Measurements from ENCODE around the gene CHN2.

The CHN2 gene

DNA sequence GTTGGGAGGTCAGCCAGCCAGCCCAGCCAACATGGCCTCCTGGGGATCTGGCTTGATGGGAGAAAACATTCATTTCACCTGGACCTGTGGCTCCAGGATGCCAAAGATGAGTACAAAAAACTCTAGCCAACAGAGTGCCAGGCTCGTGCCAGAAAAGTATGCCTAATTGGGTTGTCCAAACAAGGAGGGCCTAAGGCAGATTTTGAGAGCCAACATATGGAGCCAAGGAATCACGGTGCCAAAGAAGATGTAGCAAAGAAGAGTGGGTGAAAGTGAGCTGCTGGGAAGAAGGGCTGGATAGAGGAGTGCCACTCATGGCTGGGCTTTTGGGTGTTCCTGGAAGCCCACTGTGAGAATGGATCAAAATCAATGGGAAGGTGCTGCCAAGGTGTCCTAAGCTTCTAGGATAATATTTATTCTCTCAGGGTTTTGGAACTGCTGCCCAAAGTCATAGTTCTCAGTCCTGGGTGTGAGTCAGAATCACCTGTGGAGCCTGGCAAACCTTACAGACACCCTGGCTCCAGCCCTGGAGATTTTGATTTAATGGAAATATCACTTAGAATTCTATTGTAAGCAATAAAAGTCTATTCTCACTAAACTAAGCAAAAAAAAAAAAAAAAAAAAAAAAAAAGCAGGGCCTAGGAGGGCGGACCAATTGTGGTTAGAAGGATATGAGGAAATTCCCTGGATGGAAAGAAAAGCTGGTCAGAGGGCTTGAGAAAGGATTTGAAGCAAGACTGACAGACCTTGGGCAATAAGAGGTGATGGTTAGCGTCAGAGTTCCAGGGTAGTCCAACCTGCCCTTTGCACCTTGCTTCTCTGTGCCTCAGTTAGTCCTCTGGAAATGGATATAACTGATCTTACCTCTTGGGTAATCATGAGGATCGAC lies 186.9 kb downstream of the CHN2 start:
- TF ChIP-seq, protein P1, sequence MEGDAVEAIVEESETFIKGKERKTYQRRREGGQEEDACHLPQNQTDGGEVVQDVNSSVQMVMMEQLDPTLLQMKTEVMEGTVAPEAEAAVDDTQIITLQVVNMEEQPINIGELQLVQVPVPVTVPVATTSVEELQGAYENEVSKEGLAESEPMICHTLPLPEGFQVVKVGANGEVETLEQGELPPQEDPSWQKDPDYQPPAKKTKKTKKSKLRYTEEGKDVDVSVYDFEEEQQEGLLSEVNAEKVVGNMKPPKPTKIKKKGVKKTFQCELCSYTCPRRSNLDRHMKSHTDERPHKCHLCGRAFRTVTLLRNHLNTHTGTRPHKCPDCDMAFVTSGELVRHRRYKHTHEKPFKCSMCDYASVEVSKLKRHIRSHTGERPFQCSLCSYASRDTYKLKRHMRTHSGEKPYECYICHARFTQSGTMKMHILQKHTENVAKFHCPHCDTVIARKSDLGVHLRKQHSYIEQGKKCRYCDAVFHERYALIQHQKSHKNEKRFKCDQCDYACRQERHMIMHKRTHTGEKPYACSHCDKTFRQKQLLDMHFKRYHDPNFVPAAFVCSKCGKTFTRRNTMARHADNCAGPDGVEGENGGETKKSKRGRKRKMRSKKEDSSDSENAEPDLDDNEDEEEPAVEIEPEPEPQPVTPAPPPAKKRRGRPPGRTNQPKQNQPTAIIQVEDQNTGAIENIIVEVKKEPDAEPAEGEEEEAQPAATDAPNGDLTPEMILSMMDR (IDR thresholded peaks at IDR 0.05), result no peak

DNA sequence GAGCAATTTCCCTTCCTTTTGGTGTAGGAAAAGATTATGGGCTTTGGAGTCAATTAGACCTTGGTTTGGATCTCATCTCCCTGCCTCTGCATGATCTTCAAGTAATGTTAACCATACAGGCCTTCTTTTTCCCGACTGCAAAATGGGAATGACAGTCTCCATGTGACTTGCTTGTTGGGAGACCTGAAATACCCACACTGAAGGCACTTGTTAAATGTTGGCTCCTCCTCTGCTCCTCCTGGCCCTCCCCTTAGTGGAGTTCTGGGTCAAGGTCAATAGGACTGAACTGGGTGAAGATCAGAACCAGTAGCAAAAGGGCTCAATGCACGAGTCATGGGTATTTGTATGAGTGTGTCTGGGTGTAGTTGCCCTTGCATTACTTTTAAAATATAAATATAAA lies 189.7 kb downstream of the CHN2 start:
- TF ChIP-seq, protein P1 (IDR thresholded peaks at IDR 0.05), result no peak

DNA sequence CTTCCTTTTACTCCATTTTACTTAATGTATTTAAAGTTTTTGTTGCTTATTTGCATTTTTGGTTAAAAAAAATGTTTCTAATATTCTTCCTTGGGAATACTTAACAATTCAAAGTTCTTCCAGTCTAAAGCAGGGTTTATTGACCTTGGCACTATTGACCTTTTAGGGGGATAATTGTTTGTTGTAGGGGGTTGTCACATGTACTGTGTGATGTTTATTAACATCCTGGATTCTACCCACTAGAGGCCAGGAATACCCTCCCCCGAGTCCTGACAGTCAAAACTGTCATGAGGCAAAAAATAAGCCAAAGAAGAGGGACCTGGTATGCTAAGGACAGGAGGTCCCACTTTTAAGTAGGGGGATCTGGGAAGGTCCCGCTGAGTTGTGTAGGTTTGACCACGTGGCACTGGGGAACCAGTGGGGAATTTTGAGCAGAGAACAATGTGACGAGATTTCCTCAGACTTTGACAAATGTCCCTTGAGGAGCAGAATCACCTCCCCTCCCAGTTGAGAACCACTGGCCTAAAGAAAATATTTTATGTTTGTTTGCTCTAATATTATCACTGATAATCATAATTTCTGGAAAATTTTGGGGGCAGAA lies 190.7 kb downstream of the CHN2 start:
- TF ChIP-seq, protein P1 (IDR thresholded peaks at IDR 0.05), result no peak

DNA sequence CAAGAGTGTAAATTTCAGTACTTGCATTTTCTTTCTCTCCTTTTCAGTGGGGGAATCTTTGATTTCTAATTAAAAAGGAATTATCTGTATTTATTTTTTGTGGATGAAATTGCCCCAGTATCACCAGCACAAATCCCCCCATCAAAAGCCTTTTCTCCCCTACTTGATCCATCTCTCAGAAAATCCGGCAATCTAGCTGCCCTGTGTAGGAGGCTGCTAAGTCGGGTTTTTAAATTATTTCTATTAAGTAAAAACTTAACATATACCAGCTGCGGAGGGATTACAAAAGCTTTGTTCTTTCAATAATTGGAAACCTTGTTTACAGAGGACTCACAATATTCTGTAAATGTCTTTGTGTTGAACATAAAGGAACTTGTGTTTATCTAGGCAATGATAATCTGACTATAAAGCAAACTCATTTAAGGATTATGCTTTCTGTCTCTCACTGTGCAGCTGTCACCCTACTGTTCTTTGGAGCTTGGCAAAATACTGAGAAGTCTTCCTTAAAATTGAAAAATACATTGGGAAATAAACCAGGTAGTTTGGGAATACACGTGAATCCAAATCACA lies 191.7 kb downstream of the CHN2 start:
- TF ChIP-seq, protein P1 (IDR thresholded peaks at IDR 0.05), result no peak

DNA sequence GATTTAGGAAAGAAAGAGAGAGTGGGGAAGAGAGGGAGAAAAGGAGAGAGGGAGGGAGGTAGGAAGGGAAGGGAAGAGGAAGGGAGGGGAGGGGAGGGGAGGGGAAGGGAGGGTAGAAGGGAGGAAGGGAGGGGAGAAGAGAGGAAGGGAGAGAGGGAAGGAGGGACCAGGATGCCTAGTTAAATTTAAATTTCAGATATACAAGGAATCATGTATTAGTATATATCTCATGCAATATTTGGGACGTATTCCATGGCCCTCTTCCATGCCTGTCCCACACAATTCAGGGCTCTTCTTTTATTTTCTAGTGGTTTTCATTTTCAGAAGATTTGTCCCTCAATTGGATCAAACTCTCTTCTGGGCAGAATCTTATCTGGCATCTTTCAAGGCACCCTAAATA lies 196.7 kb downstream of the CHN2 start:
- TF ChIP-seq, protein P1 (IDR thresholded peaks at IDR 0.05), result no peak

DNA sequence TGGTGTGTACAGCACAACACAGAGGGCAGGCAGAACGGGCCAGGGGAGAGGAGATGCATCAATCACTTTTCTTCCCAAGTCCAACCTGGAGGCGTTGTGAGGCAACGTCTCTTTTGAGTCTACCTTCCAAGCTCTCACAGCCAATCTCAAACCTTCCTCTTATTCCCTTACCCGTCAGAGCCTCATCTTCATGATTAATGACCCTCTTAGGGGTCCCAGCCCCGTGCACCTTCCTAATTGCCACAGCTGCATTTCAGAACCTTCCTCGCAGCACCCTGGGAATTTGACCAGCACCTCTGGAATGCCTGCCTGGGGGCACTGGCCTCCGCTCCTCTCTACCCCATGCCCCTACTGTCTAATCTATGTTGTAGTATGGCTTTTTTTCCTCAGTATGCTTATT lies 199.7 kb downstream of the CHN2 start:
- TF ChIP-seq, protein P1 (IDR thresholded peaks at IDR 0.05), result no peak

DNA sequence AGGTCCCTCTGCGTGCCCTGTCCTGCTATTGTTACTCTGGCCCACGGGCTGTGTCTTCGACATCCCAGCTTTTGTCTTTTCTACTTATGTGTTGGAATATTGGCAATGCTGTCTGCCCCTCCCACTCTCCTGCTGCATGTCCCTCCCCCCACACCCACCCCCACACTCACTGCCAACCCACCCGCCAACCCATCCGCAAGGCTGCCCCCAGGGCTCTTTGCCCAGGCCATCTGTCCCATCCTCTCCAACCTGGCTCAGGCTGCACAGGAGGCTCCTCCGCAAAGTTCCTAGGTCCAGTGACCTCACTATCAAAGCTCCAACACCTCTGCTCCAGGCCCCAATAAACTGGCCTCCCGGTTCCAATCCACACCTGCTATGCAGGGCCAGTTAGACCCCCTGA lies 202.0 kb downstream of the CHN2 start:
- TF ChIP-seq, protein P1 (IDR thresholded peaks at IDR 0.05), result no peak
